Measurements from ENCODE around the gene RABGAP1L.

- no peak for TF ChIP-seq POLR2A (IDR thresholded peaks at IDR 0.05)
- TF ChIP-seq, protein P1, sequence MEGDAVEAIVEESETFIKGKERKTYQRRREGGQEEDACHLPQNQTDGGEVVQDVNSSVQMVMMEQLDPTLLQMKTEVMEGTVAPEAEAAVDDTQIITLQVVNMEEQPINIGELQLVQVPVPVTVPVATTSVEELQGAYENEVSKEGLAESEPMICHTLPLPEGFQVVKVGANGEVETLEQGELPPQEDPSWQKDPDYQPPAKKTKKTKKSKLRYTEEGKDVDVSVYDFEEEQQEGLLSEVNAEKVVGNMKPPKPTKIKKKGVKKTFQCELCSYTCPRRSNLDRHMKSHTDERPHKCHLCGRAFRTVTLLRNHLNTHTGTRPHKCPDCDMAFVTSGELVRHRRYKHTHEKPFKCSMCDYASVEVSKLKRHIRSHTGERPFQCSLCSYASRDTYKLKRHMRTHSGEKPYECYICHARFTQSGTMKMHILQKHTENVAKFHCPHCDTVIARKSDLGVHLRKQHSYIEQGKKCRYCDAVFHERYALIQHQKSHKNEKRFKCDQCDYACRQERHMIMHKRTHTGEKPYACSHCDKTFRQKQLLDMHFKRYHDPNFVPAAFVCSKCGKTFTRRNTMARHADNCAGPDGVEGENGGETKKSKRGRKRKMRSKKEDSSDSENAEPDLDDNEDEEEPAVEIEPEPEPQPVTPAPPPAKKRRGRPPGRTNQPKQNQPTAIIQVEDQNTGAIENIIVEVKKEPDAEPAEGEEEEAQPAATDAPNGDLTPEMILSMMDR (IDR thresholded peaks at IDR 0.05), result no peak
Measured at GRCh38 chr1:175009532-175009931, 850.2 kb downstream of the RABGAP1L start.

All from body of pancreas (tissue), 4 donors.